Activated CD4-positive, alpha-beta T cell treated with anti-CD3 and anti-CD28 coated beads, Interleukin-2, amount 50 U/mL, for 48 hours (primary cell): ENCODE measurements around the gene MYO9B.
A peak's percentile ranks its signal among the peaks of the same experiment; 100 is the strongest.
"Not testable (repeated sequence)": the region's sequence is repeated elsewhere in the genome, so short reads cannot be mapped to it uniquely, and the experiment has no call there.

Experiments
- DNase-seq, 2 experiments: peaks; one replicate each; pipeline ENCODE4 v3.0.0-alpha.2; 2020

The MYO9B gene

GRCh38 chr19:17094694-17095093 lies 19.1 kb downstream of the MYO9B start:
- DNase-seq, result not testable (repeated sequence)

GRCh38 chr19:17095141-17095919 lies 19.8 kb downstream of the MYO9B start:
- DNase-seq, result no peak

GRCh38 chr19:17097593-17098126 lies 22.1 kb downstream of the MYO9B start:
- DNase-seq, result no peak

- DNase-seq, result no peak
These were observed 22.7 kb downstream of the MYO9B start for GRCh38 chr19:17098326-17098725.

- no peak for DNase-seq
These were observed 26.4 kb downstream of the MYO9B start for GRCh38 chr19:17101686-17102628.

GRCh38 chr19:17103177-17103576 lies 27.6 kb downstream of the MYO9B start:
- DNase-seq, result peak; percentile 40 to 45

GRCh38 chr19:17104679-17105078 lies 29.1 kb downstream of the MYO9B start:
- no peak for DNase-seq

GRCh38 chr19:17105556-17105955 lies 30.0 kb downstream of the MYO9B start:
- DNase-seq, result no peak

- DNase-seq, result not testable (repeated sequence)
These were observed 31.4 kb downstream of the MYO9B start for GRCh38 chr19:17106964-17107363.

GRCh38 chr19:17107546-17108452 lies 32.2 kb downstream of the MYO9B start:
- DNase-seq, result no peak

GRCh38 chr19:17108453-17108784 lies 32.8 kb downstream of the MYO9B start:
- no peak for DNase-seq

- DNase-seq, result no peak
These were observed 33.7 kb downstream of the MYO9B start for GRCh38 chr19:17109300-17109699.

GRCh38 chr19:17109962-17110598 lies 34.5 kb downstream of the MYO9B start:
- no peak for DNase-seq

GRCh38 chr19:17110599-17110966 lies 35.0 kb downstream of the MYO9B start:
- DNase-seq, result no peak

- DNase-seq, result no peak
These were observed 36.2 kb downstream of the MYO9B start for GRCh38 chr19:17111766-17112165.

GRCh38 chr19:17112271-17112670 lies 36.7 kb downstream of the MYO9B start:
- no peak for DNase-seq

GRCh38 chr19:17112700-17113099 lies 37.1 kb downstream of the MYO9B start:
- no peak for DNase-seq

- no peak for DNase-seq
These were observed 37.7 kb downstream of the MYO9B start for GRCh38 chr19:17113127-17113785.

GRCh38 chr19:17114414-17114831 lies 38.8 kb downstream of the MYO9B start:
- DNase-seq, result no peak

- DNase-seq, result no peak
These were observed 41.6 kb downstream of the MYO9B start for GRCh38 chr19:17116996-17117702.

- no peak for DNase-seq
These were observed 43.4 kb downstream of the MYO9B start for GRCh38 chr19:17118957-17119356.
